ENCODE data around the gene SMIM13. TPM values are rescaled to one million over a fixed set of nuclear protein-coding genes. Genes with fewer than 3 reads are reported as not detected.

SMIM13 gene
- polyA plus RNA-seq (2013, experiment 1 of 2): 9.3 TPM
- polyA plus RNA-seq (2013, experiment 2 of 2): 9.0 TPM

DNA sequence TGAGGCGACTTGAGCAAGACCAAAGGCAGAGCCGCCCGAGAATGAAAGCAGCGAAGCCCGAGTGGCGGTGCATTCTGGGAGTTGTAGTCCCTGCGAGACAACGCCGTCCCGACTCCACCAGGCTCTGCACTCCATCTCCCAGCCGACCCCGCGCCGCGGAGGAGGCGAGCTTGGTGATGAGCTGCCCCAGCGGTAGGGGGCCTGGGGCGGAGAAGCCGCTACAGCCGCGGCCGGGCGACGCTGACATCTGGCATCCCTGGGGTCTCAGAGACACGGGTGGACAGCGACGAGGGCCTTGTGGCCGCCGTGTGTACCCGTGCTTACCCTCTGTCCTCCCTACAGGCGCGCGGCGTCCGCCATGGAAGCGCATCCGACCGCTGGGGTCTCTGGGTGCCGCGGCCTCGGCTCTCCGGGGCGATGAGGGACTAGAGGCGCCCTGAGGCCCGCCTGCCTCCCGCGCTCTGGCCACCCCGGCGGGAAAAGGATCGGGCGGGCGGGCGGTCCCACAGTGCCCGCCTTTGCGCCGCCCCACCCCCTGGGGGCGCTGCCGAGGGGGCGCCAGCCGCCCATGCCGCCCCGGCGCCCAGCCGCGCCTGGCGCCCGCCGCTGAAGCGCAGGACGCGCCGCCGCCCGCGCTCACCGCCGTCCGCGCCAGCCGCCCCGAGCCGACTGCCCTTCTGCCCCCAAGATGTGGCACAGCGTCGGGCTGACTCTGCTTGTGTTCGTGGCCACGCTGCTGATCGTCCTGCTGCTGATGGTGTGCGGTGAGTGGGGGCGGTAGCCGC lies at the start of gene SMIM13:
TSS of gene SMIM13 (plus strand) at position 209 of the 785 bp plus-strand sequence. CDS start at position 689, 480 bp downstream.
- Histone ChIP-seq H3K4me2 (ENCODE audit: low read length) (peak within 1 kb of the TSS; percentile 88), H2BK15ac (replicated peaks; ENCODE audit: low read depth) (no peak within 1 kb of the TSS), H3K4ac (ENCODE audit: low read depth, low read length) (peak within 1 kb of the TSS; percentile 20), H3K27me3 (ENCODE audit: insufficient read depth, low read length, poor library complexity) (no peaks in the 10 kb centered on the region), H3K36me3 (ENCODE audit: control insufficient read depth, insufficient read depth, low read length) (no peaks in the 10 kb centered on the region), H3K79me2 (ENCODE audit: control insufficient read depth, insufficient read depth, low read length) (peaks cover 41% of the 10 kb centered on the region), H2BK5ac (ENCODE audit: low read length) (peak within 1 kb of the TSS; percentile 92), H3K79me1 (ENCODE audit: low read length) (peaks cover 5% of the 10 kb centered on the region), H3K23ac (ENCODE audit: low read length) (peak within 1 kb of the TSS; percentile 99), H3K56ac (ENCODE audit: low read length) (peak within 1 kb of the TSS; percentile 100), H2AK5ac (ENCODE audit: low read length) (no peak within 1 kb of the TSS), H3K4me3 (ENCODE audit: low read length) (peak within 1 kb of the TSS; percentile 91), H3K27ac (ENCODE audit: low read depth, low read length) (peak within 1 kb of the TSS; percentile 71), H2BK120ac (ENCODE audit: low read depth, low read length) (no peak within 1 kb of the TSS), H4K8ac (ENCODE audit: low read depth, low read length) (no peak within 1 kb of the TSS), H3K9ac (ENCODE audit: low read length) (peak within 1 kb of the TSS; percentile 96), H3K4me1 (ENCODE audit: control insufficient read depth, low read depth, low read length) (no peaks in the 10 kb centered on the region), H3K18ac (ENCODE audit: low read length) (peak within 1 kb of the TSS; percentile 91), H4K5ac (ENCODE audit: low read length) (no peak within 1 kb of the TSS)
- no CpG with 5 or more reads among the region's 90 CpGs for WGBS (ENCODE audit: extremely low coverage, insufficient coverage, low lambda C conversion rate)
- peak; percentile 99 for DNase-seq

DNA sequence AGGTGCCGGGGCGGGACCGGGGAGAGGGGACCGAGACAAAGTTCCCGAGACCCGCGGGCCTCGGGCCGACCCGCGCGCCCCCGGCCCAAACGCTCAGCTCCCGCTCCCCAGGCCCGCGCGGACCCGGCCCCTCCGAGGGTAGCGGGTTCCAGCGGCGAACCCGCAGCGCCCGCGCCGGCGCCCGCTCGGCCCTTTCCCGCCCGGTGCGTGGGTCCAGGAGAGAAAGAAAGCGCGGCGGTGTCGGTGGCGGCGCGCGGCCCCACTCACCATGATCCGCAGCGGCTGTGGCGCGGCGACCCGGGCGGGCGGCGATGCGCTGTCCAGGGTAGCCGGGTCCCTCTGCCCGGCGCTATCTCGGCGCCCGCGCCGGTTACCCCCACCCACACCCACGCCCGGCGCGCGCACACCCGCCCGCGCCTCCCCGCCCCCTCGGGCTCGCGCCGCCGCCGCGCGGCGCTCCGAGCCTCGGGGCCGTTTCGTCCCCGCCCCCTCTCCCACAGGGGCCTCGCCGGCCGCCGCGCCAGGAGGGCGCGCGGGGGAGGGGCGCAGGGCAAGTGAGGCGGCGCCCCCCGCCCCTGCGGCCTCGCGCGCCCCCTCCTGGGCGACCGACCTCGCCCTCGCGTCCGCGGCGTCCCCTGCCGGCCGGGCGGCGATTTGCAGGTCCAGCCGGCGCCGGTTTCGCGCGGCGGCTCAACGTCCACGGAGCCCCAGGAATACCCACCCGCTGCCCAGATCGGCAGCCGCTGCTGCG lies 49.5 kb upstream of the SMIM13 start, which contains the start of gene ELOVL2:
TSS of gene ELOVL2 (minus strand) at position 345 of the 751 bp plus-strand sequence. CDS start at position 270, 75 bp downstream.
- Histone ChIP-seq H3K4ac (ENCODE audit: low read depth, low read length) (no peak within 1 kb of the TSS), H2AK5ac (ENCODE audit: low read length) (no peak within 1 kb of the TSS), H3K4me3 (ENCODE audit: low read length) (peak within 1 kb of the TSS; percentile 62), H3K27ac (ENCODE audit: low read depth, low read length) (no peak within 1 kb of the TSS), H3K36me3 (ENCODE audit: control insufficient read depth, insufficient read depth, low read length) (no peaks in the 10 kb centered on the region), H2BK5ac (ENCODE audit: low read length) (no peak within 1 kb of the TSS), H4K8ac (ENCODE audit: low read depth, low read length) (no peak within 1 kb of the TSS), H3K9ac (ENCODE audit: low read length) (peak within 1 kb of the TSS; percentile 80), H3K79me1 (ENCODE audit: low read length) (no peaks in the 10 kb centered on the region), H4K5ac (ENCODE audit: low read length) (no peak within 1 kb of the TSS), H2BK120ac (ENCODE audit: low read depth, low read length) (no peak within 1 kb of the TSS), H2BK15ac (replicated peaks; ENCODE audit: low read depth) (no peak within 1 kb of the TSS), H3K4me1 (ENCODE audit: control insufficient read depth, low read depth, low read length) (peaks cover 5% of the 10 kb centered on the region), H3K18ac (ENCODE audit: low read length) (peak within 1 kb of the TSS; percentile 82), H3K56ac (ENCODE audit: low read length) (peak within 1 kb of the TSS; percentile 87), H3K27me3 (ENCODE audit: insufficient read depth, low read length, poor library complexity) (peaks cover 13% of the 10 kb centered on the region), H3K79me2 (ENCODE audit: control insufficient read depth, insufficient read depth, low read length) (no peaks in the 10 kb centered on the region), H3K4me2 (ENCODE audit: low read length) (peak within 1 kb of the TSS; percentile 90), H3K23ac (ENCODE audit: low read length) (peak within 1 kb of the TSS; percentile 85)
- peak; percentile 53 for DNase-seq
- WGBS (ENCODE audit: extremely low coverage, insufficient coverage, low lambda C conversion rate): no CpG with 5 or more reads among the region's 124 CpGs

DNA sequence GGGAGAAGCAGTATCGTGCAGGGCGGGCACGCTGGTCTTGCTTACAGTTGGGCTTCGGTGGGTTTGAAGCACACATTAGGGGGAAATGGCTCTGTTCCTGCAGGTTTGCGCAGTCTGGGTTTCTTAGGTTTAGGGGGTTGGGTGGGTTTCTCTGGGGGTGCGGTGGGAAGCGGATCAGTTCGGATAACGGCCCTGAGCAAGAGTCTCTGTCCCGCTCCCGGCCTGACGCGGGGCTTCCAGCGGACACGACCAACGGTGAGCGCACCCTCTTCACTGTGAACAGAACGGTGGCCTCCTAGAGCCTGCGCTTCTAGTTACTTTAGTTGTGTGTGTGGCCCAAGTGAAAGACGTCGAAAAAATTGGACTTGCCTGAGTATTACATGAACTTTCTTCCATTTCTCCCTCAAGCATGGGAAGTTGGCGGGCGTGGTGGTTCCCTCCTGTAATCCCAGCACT lies 48.9 kb upstream of the SMIM13 start:
- Histone ChIP-seq H3K79me1 (ENCODE audit: low read length) (no peaks in the 10 kb centered on the region), H2BK15ac (replicated peaks; ENCODE audit: low read depth) (no peak overlapping the region), H3K4ac (ENCODE audit: low read depth, low read length) (no peak overlapping the region), H3K9ac (ENCODE audit: low read length) (peak overlapping the region; percentile 68), H2AK5ac (ENCODE audit: low read length) (no peak overlapping the region), H2BK120ac (ENCODE audit: low read depth, low read length) (no peak overlapping the region), H3K27me3 (ENCODE audit: insufficient read depth, low read length, poor library complexity) (peaks cover 13% of the 10 kb centered on the region), H3K4me3 (ENCODE audit: low read length) (peak overlapping the region; percentile 25), H3K27ac (ENCODE audit: low read depth, low read length) (no peak overlapping the region), H3K79me2 (ENCODE audit: control insufficient read depth, insufficient read depth, low read length) (no peaks in the 10 kb centered on the region), H3K18ac (ENCODE audit: low read length) (no peak overlapping the region), H3K23ac (ENCODE audit: low read length) (no peak overlapping the region), H4K8ac (ENCODE audit: low read depth, low read length) (no peak overlapping the region), H3K4me1 (ENCODE audit: control insufficient read depth, low read depth, low read length) (peaks cover 5% of the 10 kb centered on the region), H3K36me3 (ENCODE audit: control insufficient read depth, insufficient read depth, low read length) (no peaks in the 10 kb centered on the region), H3K56ac (ENCODE audit: low read length) (peak overlapping the region; percentile 77), H4K5ac (ENCODE audit: low read length) (no peak overlapping the region), H2BK5ac (ENCODE audit: low read length) (no peak overlapping the region), H3K4me2 (ENCODE audit: low read length) (peak overlapping the region; percentile 88)
- DNase-seq: no peak
- WGBS (ENCODE audit: extremely low coverage, insufficient coverage, low lambda C conversion rate): no CpG with 5 or more reads among the region's 23 CpGs

DNA sequence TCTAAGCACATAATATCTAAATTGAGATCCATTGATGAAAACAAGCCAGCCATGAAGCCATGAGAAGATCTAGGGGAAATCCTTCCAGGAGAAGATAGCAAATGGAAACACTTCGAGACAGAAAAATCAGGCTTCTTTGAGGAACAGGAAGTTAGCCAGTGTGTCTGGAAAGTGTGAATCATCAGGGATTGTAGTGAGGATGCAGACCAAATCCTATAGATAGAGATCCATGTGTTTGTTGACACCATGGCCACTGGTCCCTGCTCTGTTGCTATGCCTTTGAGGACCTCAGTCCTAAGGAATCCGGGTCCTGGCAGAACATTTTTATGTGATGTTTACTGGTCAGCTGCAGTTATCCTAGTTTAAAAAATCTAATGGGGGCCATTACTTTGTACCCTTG lies 42.9 kb upstream of the SMIM13 start:
- H3K18ac ChIP-seq (ENCODE audit: low read length): no peak overlapping the region
- no peaks in the 10 kb centered on the region for H3K4me1 ChIP-seq (ENCODE audit: control insufficient read depth, low read depth, low read length)
- no peaks in the 10 kb centered on the region for H3K36me3 ChIP-seq (ENCODE audit: control insufficient read depth, insufficient read depth, low read length)
- H3K4me2 ChIP-seq (ENCODE audit: low read length): no peak overlapping the region
- H3K79me2 ChIP-seq (ENCODE audit: control insufficient read depth, insufficient read depth, low read length): no peaks in the 10 kb centered on the region
- no peak overlapping the region for H4K5ac ChIP-seq (ENCODE audit: low read length)
- no peak overlapping the region for H3K4ac ChIP-seq (ENCODE audit: low read depth, low read length)
- no peak overlapping the region for H3K4me3 ChIP-seq (ENCODE audit: low read length)
- WGBS (ENCODE audit: extremely low coverage, insufficient coverage, low lambda C conversion rate): no CpG with 5 or more reads among the region's 2 CpGs
- no peak overlapping the region for H4K8ac ChIP-seq (ENCODE audit: low read depth, low read length)
- H3K27me3 ChIP-seq (ENCODE audit: insufficient read depth, low read length, poor library complexity): no peaks in the 10 kb centered on the region
- H2AK5ac ChIP-seq (ENCODE audit: low read length): no peak overlapping the region
- no peak overlapping the region for H2BK5ac ChIP-seq (ENCODE audit: low read length)
- H3K9ac ChIP-seq (ENCODE audit: low read length): no peak overlapping the region
- peak; percentile 86 for DNase-seq
- H2BK120ac ChIP-seq (ENCODE audit: low read depth, low read length): no peak overlapping the region
- H3K79me1 ChIP-seq (ENCODE audit: low read length): no peaks in the 10 kb centered on the region
- H2BK15ac ChIP-seq (replicated peaks; ENCODE audit: low read depth): no peak overlapping the region
- H3K27ac ChIP-seq (ENCODE audit: low read depth, low read length): no peak overlapping the region
- H3K23ac ChIP-seq (ENCODE audit: low read length): no peak overlapping the region
- no peak overlapping the region for H3K56ac ChIP-seq (ENCODE audit: low read length)

DNA sequence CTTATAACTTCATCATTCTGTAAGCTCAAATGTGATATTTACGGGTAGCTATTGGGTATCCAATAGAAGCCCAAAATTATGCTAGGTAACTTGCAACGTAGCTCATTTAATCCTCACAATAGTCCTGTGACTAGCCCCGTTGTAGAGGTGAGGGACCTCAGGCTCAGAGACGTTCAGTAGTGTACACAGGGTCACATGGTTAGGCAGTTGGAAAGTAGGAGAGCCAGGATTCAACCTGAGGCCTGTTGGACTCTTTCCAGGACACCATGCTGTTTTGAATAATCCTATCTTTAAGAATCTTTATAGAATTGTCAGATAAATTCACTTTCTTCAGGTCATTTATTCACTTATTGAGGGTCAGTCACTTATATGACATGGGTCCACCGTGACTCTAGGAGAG lies 40.3 kb upstream of the SMIM13 start:
- Histone ChIP-seq H3K4me3 (ENCODE audit: low read length) (no peak overlapping the region), H4K8ac (ENCODE audit: low read depth, low read length) (no peak overlapping the region), H3K18ac (ENCODE audit: low read length) (no peak overlapping the region), H3K4me1 (ENCODE audit: control insufficient read depth, low read depth, low read length) (no peaks in the 10 kb centered on the region), H2BK120ac (ENCODE audit: low read depth, low read length) (no peak overlapping the region), H2BK15ac (replicated peaks; ENCODE audit: low read depth) (no peak overlapping the region), H3K9ac (ENCODE audit: low read length) (no peak overlapping the region), H3K36me3 (ENCODE audit: control insufficient read depth, insufficient read depth, low read length) (no peaks in the 10 kb centered on the region), H3K79me1 (ENCODE audit: low read length) (no peaks in the 10 kb centered on the region), H3K79me2 (ENCODE audit: control insufficient read depth, insufficient read depth, low read length) (no peaks in the 10 kb centered on the region), H3K27me3 (ENCODE audit: insufficient read depth, low read length, poor library complexity) (no peaks in the 10 kb centered on the region), H2AK5ac (ENCODE audit: low read length) (no peak overlapping the region), H3K27ac (ENCODE audit: low read depth, low read length) (no peak overlapping the region), H4K5ac (ENCODE audit: low read length) (no peak overlapping the region), H3K4ac (ENCODE audit: low read depth, low read length) (no peak overlapping the region), H2BK5ac (ENCODE audit: low read length) (no peak overlapping the region), H3K23ac (ENCODE audit: low read length) (no peak overlapping the region), H3K4me2 (ENCODE audit: low read length) (no peak overlapping the region), H3K56ac (ENCODE audit: low read length) (no peak overlapping the region)
- DNase-seq: no peak
- whole genome bisulfite sequencing (ENCODE audit: extremely low coverage, insufficient coverage, low lambda C conversion rate): no CpG with 5 or more reads among the region's 5 CpGs
